ENCODE data around the gene SLC25A19. TPM values are rescaled to one million over a fixed set of nuclear protein-coding genes. Genes with fewer than 3 reads are reported as not detected.

The SLC25A19 gene
- total RNA-seq, 1 experiment from 2014 or later = 17.8 TPM

- Histone ChIP-seq H3K9me3 (no peaks in the 10 kb centered on the region), H3K36me3 (peaks cover 45% of the 10 kb centered on the region), H3K27me3 (no peaks in the 10 kb centered on the region), H3K4me3 (no peak overlapping the region)
- peak; percentile 73 for DNase-seq
Measured at GRCh38 chr17:75273977-75274708, 15.1 kb downstream of the SLC25A19 start.

GRCh38 chr17:75272848-75273184 lies 16.4 kb downstream of the SLC25A19 start:
- H3K27me3 ChIP-seq = no peaks in the 10 kb centered on the region
- peaks cover 38% of the 10 kb centered on the region for H3K36me3 ChIP-seq
- no peaks in the 10 kb centered on the region for H3K9me3 ChIP-seq
- H3K4me3 ChIP-seq = no peak overlapping the region
- DNase-seq = no peak

DNA sequence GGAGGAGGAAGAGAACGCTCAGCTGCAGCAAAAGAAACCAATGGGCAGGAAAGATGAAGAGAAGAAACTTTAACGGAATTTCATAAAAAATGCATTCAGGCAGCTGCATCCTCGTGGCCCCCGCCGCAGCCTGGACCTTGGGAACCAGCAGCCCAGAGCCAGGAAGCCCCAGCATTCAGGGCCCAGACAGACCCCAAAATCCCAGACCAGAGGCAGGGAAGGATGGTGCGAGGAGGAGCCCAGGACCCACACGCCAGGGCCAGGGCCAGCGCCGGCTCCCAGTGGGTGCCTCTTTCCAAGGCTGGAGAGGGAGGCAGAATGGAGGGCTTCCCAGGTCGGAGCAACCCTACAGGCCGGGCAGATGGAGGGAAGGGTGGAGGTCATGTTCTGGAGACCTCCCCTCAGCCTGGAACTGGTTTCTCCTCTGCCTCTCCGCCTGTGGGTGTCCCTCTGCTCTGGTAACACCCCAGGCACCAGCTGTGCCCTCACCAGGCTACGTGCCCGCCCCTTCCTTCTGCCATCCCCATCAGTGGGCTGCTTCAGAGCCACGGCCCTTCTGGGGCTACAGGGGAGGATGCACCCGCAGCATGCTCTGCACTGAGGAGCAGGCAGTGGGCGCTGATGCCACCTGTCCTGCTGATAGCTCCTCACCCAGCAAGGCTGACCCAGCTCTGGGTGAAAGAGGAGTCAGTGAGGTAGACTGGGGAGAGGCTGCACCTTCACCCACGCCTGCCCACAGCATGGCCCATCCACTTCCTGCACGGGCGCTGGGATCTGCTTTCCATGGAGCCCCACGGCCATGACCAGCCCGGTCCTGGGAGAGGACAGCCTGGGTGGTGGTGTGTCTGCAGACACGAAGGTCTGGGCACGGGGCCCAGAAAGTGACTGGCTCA lies 17.0 kb downstream of the SLC25A19 start:
- peaks cover 36% of the 10 kb centered on the region for H3K36me3 ChIP-seq
- H3K9me3 ChIP-seq = no peaks in the 10 kb centered on the region
- no peaks in the 10 kb centered on the region for H3K27me3 ChIP-seq
- peak; percentile 72 for DNase-seq
- H3K4me3 ChIP-seq = peak overlapping the region; percentile 98

DNA sequence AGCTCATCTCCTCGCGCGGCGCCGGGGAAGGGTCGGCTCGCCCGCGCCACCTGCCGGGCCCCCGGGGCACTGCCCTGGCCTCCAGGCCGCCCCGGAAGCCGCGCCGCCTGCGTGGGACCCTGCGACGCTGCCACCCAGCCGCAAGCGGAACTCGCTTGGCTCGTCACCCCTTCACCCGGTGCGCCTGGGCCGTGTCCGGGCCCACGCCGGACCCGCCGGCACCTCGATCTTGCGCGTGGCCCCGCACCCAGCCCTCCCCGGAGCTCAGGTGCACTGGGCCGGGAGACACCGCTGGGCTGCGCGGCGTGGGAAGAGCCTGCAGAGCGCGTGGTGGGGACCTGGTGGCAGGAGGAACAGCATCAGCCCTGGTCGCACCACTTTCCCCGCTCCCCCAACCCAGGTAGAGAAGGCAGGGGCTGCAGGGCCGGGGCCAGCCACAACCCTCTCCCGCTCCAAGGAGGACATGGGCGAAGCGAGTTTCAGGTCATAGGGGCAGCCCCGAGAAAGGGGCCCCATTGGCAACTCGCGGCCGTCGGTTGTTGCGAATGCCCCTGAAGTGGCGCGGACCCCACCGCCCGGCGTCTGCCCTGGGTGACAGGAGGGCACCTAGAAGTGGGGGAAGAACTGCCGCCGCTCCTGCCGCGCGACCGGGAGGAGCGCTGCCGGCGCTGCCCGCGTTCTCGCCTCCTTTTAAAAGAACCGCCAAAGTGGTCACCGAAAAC lies 17.8 kb downstream of the SLC25A19 start:
- H3K4me3 ChIP-seq = peak overlapping the region; percentile 98
- H3K9me3 ChIP-seq = no peaks in the 10 kb centered on the region
- DNase-seq = peak; percentile 77
- no peaks in the 10 kb centered on the region for H3K27me3 ChIP-seq
- peaks cover 36% of the 10 kb centered on the region for H3K36me3 ChIP-seq

DNA sequence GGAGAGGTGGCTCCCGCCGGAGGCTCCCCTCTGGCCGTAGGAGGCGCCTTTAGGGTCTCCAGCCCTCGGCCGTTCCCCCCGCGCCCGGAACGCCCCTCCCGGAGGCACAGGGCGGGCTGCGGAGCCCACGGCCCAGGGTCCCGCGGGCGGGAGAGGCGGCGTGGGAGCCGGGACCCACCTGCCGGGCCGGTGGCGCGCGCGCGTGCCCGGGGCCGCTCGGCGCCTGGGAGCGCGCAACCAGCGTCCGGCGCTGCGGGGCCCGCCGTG lies 18.3 kb downstream of the SLC25A19 start, which contains the start of gene MIF4GD:
Gene MIF4GD (minus strand): TSS at position 266 of the 267 bp plus-strand sequence. CDS start 1,036 bp downstream, outside the sequence.
- Histone ChIP-seq H3K36me3 (peaks cover 38% of the 10 kb centered on the region), H3K27me3 (no peaks in the 10 kb centered on the region), H3K4me3 (peak within 1 kb of the TSS; percentile 98), H3K9me3 (no peaks in the 10 kb centered on the region)
- DNase-seq = no peak

GRCh38 chr17:75270218-75270965 lies 18.8 kb downstream of the SLC25A19 start:
- H3K9me3 ChIP-seq = no peaks in the 10 kb centered on the region
- H3K27me3 ChIP-seq = no peaks in the 10 kb centered on the region
- DNase-seq = peak; percentile 83
- peaks cover 43% of the 10 kb centered on the region for H3K36me3 ChIP-seq
- peak overlapping the region; percentile 98 for H3K4me3 ChIP-seq

DNA sequence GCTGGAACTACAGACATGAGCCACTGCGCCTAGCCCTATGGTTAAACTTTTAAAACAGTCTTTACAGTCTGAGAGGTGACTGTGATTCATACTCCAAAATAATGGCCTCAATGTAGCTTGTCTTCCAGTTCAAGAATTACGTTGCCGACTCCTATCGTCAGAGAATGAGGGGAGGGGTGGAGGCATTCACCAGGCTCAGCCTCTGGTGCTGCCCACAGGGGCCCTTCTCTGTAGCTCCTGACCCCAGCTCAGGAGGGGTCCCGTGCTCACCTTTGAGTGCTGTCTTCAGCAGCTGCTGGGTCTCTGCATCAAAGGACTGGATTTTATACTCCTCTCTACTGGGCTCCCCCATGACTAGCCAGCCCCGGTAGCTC lies 19.4 kb downstream of the SLC25A19 start:
- H3K4me3 ChIP-seq = peak overlapping the region; percentile 98
- H3K36me3 ChIP-seq = peaks cover 44% of the 10 kb centered on the region
- no peaks in the 10 kb centered on the region for H3K9me3 ChIP-seq
- H3K27me3 ChIP-seq = no peaks in the 10 kb centered on the region
- no peak for DNase-seq

DNA sequence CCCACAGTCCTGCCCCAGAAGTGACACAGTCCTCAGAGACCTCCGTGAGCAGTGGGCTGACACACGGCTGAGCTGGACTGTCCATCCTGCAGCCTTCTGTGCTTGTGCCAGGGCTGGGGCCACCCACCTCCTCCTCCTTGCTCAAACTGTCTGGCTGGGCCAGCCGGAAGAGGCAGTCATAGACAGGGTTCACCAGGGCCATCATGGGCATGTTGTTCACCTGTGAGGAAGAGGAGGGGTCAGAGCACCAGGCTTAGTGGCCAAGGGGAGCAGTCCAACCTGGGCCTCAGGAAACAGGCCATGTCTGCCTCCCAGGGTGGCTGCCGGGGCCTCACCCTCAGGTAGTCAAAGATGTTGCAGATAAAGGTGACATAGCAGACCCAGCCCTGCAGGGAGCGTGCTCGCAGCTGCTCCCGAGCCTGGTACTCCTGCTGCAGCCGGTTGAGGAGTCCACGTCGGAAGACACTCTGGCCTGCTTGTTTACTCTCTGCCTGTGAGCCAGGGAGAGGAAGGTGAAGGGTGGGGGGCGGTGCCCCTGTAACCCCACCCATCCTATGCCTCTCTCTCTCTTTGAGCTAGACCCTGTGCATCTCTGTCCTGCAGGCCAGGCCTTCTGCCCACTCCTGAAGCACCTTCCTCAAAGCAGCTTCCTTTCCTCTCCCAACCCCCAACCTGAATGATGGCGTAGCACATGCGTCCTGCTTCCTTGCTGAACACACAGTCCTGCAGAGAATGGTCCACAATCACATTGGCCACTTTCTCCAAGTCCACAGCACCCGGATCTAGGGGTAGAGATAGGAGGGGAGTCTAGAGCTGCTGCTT lies 21.6 kb downstream of the SLC25A19 start:
- Histone ChIP-seq H3K27me3 (no peaks in the 10 kb centered on the region), H3K4me3 (no peak overlapping the region), H3K36me3 (peaks cover 42% of the 10 kb centered on the region), H3K9me3 (no peaks in the 10 kb centered on the region)
- DNase-seq = peak; percentile 65

GRCh38 chr17:75267153-75267410 lies 22.2 kb downstream of the SLC25A19 start:
- peaks cover 43% of the 10 kb centered on the region for H3K36me3 ChIP-seq
- H3K4me3 ChIP-seq = no peak overlapping the region
- H3K27me3 ChIP-seq = no peaks in the 10 kb centered on the region
- no peak for DNase-seq
- no peaks in the 10 kb centered on the region; the same call in 1 of the 2 replicates for H3K9me3 ChIP-seq

DNA sequence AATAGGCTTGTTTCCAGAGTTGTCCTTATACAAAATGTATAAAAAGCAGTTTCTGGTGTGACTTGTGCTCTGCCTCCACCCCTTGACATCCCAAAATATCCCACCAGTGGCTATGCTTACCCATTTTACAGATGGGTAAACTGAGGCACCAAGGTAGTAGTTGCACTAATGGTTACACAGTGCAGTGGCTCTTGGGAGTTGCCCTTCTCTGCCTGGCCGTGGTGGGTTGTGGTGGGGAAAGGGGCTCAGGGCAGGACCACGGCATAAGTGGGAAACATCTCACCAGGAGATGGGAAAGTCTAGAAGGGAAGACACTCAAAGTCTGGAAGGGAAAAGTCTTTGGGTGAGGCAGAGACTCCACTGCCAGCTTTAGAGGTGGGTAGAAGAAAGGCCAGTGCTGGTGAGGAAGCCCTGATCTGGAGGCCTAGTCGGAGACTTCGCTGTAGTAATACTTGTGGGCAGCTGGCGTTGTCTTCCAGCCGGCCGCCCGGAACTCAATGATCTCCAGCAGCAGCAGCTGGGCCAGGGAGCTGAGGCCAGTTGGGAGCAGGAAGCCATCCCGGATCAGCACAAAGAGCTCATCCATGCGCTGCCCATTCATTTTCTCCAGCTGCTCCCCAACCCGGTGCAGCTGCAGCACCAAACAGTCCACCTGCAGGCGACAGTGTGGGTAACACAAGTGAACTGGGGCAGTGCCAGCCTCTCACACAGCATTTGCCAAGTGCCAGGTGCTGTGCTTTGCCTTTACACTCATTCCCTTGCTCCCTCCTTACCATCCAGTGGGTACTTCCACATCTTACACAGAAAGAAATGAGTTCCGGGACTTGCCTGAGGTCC lies 22.7 kb downstream of the SLC25A19 start:
- H3K9me3 ChIP-seq = no peaks in the 10 kb centered on the region; the same call in 1 of the 2 replicates
- H3K36me3 ChIP-seq = peaks cover 44% of the 10 kb centered on the region
- H3K4me3 ChIP-seq = no peak overlapping the region
- DNase-seq = no peak
- no peaks in the 10 kb centered on the region for H3K27me3 ChIP-seq

GRCh38 chr17:75265614-75266315 lies 23.5 kb downstream of the SLC25A19 start:
- no peaks in the 10 kb centered on the region for H3K27me3 ChIP-seq
- H3K36me3 ChIP-seq = peaks cover 48% of the 10 kb centered on the region
- DNase-seq = no peak
- H3K4me3 ChIP-seq = no peak overlapping the region
- H3K9me3 ChIP-seq = no peaks in the 10 kb centered on the region; the same call in 1 of the 2 replicates

DNA sequence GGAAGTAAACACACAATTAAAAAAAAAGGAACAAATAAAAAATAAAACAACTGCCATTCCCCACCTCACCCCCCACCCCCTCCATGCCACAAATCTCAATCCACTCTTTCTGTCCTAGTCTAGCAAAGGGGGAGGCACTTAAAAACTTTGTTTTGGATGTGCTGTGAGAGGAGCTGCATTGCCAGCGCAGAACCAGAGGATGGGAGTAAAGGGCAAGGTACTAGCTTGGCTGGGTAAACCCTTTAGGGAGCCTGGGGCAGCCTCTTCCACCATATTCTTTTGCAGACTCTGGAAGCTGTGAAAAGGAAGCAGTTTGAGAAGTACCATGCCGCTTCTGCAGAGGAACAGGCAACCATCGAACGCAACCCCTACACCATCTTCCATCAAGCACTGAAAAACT lies 26.2 kb downstream of the SLC25A19 start:
- no peak for DNase-seq
- H3K4me3 ChIP-seq = peak overlapping the region; percentile 98

DNA sequence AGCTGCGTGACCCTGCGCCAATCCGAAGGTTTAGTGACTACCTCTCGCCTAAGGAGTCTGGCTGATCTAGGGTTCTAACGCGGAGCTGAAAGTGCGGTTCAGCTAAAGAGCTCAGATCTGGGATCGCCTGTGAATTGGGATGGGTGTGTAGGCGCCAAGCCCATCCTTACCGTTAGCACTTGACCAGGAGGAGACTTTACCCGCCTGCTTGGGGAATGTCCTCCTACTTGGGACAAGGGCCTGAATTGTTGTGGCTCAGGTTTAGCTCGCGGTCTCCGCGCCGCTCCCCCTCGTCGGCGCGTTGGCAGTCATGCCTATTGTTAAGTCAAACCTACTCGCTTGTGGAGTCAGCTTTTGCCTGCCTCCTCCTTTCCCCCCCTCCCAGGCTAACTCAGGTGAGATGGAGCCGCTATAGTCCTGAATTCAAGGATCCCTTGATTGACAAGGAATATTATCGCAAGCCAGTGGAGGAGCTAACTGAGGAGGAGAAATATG lies 27.1 kb downstream of the SLC25A19 start:
- peaks cover 53% of the 10 kb centered on the region for H3K36me3 ChIP-seq
- no peak for DNase-seq
- H3K9me3 ChIP-seq = no peaks in the 10 kb centered on the region; the same call in 1 of the 2 replicates
- no peaks in the 10 kb centered on the region for H3K27me3 ChIP-seq
- H3K4me3 ChIP-seq = peak overlapping the region; percentile 98

More for the DNA sequence above, 26.2 kb downstream of the SLC25A19 start:
- H3K36me3 ChIP-seq = peaks cover 53% of the 10 kb centered on the region
- no peaks in the 10 kb centered on the region; the same call in 1 of the 2 replicates for H3K9me3 ChIP-seq
- H3K27me3 ChIP-seq = no peaks in the 10 kb centered on the region

- Histone ChIP-seq H3K36me3 (peaks cover 49% of the 10 kb centered on the region), H3K4me3 (peak within 1 kb of the TSS; percentile 98), H3K9me3 (no peaks in the 10 kb centered on the region; the same call in 1 of the 2 replicates), H3K27me3 (no peaks in the 10 kb centered on the region)
- DNase-seq = peak; percentile 95
Measured at GRCh38 chr17:75261336-75262111, 27.7 kb downstream of the SLC25A19 start, which contains the start of the genes GGA3 and MRPS7. GGA3 (minus strand) TSS chr17:75261606; CDS start chr17:75261587, 19 bp downstream. MRPS7 (plus strand) TSS chr17:75261879; CDS start chr17:75261901, 22 bp downstream.

Data from MG63 (cell line).